Uterus (tissue), 2 donors: ENCODE measurements around the gene RGS6.

ENCODE experiments used
- CTCF ChIP-seq, 4 experiments: fragments of 200-600 bp in 2 of 4; fragments of 450-650 bp in 2 of 4; sonication (generic) in 2 of 4; IDR thresholded peaks; one replicate each; pipeline ENCODE4 v1.5.1; 2016 to 2019; ENCODE audit warnings: antibody characterized with exemption in 4 of 4, mild to moderate bottlenecking in 2 of 4, moderate library complexity in 1 of 4
- POLR2A ChIP-seq, 2 donors: fragments of 450-650 bp; IDR thresholded peaks; one replicate each; pipeline ENCODE4 v1.6.1; 2016; ENCODE audit warnings: antibody characterized with exemption in 2 of 2, mild to moderate bottlenecking in 1 of 2, moderate library complexity in 1 of 2

- no peak for TF ChIP-seq CTCF (IDR thresholded peaks at IDR 0.05)
- TF ChIP-seq POLR2A (IDR thresholded peaks at IDR 0.05), result no peak
These were observed 237.3 kb downstream of the RGS6 start for GRCh38 chr14:72169521-72169920.
